ENCODE data around the gene DISC1.

DNA sequence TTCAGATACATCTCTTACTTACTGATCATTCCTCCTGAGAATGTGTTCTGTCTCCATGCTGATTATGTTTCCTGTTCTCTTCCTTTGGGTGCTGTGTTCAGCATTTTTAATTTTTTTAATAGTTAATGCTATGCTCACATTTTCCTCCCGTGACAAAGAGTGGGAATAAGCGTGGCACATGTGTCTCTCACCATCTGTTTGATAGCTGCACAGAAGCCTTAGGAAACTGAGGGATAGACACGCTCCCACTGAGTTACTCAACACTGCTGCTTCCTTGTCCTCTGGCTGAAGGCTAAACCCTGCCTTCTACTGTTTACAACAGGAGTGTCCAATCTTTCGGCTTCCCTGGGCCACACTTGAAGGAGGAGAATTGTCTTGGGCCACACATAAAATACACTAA lies 264.2 kb downstream of the DISC1 start:
- TF ChIP-seq GABPA (IDR thresholded peaks at IDR 0.05; ENCODE audit: low read depth) = no peak
- no peak for TF ChIP-seq POLR2AphosphoS5 (IDR thresholded peaks at IDR 0.05; ENCODE audit: low read depth)
- no peak for TF ChIP-seq CTCF (IDR thresholded peaks at IDR 0.05; ENCODE audit: insufficient read depth, low read length)
- TF ChIP-seq, protein P1, sequence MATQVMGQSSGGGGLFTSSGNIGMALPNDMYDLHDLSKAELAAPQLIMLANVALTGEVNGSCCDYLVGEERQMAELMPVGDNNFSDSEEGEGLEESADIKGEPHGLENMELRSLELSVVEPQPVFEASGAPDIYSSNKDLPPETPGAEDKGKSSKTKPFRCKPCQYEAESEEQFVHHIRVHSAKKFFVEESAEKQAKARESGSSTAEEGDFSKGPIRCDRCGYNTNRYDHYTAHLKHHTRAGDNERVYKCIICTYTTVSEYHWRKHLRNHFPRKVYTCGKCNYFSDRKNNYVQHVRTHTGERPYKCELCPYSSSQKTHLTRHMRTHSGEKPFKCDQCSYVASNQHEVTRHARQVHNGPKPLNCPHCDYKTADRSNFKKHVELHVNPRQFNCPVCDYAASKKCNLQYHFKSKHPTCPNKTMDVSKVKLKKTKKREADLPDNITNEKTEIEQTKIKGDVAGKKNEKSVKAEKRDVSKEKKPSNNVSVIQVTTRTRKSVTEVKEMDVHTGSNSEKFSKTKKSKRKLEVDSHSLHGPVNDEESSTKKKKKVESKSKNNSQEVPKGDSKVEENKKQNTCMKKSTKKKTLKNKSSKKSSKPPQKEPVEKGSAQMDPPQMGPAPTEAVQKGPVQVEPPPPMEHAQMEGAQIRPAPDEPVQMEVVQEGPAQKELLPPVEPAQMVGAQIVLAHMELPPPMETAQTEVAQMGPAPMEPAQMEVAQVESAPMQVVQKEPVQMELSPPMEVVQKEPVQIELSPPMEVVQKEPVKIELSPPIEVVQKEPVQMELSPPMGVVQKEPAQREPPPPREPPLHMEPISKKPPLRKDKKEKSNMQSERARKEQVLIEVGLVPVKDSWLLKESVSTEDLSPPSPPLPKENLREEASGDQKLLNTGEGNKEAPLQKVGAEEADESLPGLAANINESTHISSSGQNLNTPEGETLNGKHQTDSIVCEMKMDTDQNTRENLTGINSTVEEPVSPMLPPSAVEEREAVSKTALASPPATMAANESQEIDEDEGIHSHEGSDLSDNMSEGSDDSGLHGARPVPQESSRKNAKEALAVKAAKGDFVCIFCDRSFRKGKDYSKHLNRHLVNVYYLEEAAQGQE (IDR thresholded peaks at IDR 0.05; ENCODE audit: insufficient replicate concordance, low read depth) = no peak
- TF ChIP-seq SPI1 (IDR thresholded peaks at IDR 0.05; ENCODE audit: borderline replicate concordance, low read depth) = no peak

Measured in HL-60 (cell line).